HG03342 (cell line): Measurements from ENCODE around the gene HLA-DOA.

ENCODE experiments used
- ATAC-seq: cut with Tn5 transposase; IDR thresholded peaks from one replicate; pipeline ENCODE4 v1.9.1; 2021; ENCODE audit warnings: mild to moderate bottlenecking, moderate library complexity; ENCODE audit not compliant: unreplicated experiment

HLA-DOA gene

DNA sequence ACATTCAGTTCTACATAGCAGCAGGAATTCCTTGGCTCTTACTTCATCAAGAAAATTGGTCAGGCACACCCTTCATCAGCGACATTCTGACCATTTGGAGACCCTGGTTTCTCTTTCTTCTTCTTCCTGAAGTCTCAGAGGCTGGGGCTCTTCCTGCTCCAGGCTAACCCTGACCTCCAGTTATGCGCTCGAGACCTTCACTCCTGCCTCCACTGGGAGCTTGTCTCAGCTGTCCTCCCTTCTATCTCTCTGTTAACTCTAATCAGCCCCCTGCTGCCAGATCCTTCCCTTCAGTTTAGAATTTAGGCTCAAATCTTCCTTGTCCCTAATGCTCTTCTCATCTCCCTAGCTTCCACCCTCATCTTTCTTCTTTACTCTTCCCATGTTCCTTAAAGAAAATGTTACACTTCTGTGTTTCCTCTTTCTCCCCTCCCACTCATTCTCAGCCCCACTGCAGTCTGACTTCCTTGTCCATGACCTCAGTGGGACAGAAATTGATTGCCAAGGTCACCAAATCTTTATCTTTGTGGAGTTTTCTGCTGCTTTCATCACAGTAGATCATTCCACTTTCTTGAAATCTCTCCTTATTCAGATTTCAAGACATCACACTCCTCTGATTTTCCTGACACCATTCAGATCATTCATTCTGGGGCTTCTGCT lies 8.4 kb upstream of the HLA-DOA start:
- ATAC-seq: no peak

DNA sequence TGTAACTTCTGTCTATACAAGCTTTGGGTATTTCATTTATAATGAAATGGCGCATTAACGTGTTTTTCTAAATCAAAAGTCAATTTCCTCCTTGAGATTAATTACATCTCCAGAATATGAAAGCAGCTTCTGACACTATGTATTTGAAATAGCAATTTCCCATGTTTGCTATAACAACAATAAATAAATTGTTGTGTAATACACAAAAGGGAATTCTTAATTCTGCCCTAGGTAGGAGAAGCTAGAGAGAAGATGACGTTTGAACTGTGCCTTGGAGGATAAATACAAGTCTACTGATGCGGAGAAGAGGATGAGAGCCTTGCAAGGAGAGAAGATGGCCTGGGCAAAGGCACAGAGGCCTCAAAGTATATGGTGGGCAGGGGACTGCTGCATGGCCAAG lies 7.6 kb upstream of the HLA-DOA start:
- no peak for ATAC-seq

DNA sequence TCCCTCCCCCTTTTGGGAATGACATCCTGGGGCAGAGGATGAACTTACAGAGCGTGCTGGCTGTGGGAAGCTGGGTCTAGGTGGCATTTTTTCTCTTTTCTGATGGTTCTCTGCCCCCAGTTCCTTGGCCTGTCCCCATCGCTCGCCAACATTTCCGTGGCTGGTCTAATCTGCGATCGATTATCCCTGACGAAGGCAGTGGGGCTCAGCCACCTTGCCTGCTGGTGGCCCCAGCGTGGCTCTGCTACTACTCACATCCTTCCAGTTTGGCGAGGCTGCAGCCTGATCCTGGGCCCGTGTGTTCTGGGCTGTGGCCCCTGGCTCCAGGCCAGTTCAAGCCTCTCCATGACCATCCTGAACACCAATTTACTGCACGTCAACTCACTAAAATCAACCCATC lies 6.4 kb upstream of the HLA-DOA start:
- ATAC-seq: no peak

DNA sequence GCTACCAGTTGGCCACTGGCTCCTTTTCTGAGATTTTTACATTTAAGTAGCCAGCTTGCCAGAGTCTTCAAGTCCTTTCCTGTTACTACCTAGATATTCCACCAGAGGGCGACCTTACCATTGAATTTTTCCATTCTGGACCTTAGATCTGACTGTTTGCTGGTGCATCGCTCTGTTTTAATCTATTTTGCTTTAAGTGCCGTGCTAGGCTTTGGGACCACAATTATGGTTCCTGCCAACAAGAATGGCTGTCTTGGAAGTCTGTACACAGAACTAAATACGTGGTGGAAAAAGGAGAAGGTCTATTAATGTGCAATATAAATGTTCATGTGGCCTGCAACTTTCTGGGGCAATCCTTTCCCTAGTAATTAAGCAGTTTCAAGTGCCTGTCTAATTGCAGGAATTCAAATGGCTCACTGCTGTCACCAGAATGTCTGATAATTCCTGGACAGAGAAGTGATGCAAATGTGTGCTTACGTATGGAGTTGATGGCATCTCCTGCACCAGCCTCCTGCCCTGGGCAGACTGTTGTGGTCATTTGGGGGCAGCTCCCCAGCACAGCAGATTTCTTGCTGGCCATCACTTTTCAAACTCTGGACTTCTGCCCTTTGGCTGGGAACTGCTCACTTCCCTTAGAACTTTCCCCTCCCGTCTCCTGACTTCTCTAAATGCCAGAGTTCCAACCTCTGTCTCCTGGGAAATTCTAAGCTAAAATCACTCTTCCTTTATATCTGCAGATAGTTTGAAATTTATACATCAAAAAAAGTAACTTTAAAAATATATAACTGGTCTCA lies 5.6 kb upstream of the HLA-DOA start:
- no peak for ATAC-seq

DNA sequence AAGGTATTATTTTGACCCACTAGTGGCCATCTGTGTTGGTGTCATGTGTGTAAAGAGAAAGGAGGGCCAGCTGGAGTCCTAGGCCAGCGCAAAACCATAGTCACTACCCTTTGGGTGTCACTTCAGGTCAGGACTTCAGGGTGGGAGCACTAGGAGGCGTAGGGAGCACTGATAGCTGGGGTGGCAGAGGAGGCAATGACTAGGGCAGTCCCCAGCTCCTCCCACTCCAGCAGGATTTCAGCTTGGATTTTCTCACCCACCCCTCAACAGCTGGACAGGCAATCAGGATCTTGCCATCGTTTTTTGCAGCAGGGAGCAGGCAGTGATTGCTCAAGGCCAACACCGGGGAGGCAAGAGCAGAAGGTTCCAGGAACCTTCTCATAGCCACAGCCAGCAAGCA lies 4.2 kb upstream of the HLA-DOA start:
- no peak for ATAC-seq

DNA sequence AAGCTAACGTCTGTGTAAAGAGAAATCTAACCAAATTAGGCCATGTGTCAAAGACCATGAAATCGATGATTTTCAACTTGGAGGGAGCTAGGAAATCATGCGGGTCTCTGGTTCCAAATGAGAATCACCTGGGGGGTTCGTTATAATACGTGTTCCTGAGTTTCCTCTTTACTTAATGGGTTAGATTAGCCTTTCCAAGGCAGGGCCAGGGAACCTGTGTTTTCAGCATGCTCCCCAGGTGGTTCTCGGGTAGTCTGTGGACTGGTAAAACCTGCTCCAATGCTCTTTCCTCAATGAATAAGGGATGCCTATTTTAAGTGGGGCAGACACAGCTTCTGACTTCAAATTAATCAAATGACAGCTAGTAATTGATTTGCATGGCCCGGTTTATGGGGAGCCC lies 965 bp upstream of the HLA-DOA start:
- no peak for ATAC-seq

DNA sequence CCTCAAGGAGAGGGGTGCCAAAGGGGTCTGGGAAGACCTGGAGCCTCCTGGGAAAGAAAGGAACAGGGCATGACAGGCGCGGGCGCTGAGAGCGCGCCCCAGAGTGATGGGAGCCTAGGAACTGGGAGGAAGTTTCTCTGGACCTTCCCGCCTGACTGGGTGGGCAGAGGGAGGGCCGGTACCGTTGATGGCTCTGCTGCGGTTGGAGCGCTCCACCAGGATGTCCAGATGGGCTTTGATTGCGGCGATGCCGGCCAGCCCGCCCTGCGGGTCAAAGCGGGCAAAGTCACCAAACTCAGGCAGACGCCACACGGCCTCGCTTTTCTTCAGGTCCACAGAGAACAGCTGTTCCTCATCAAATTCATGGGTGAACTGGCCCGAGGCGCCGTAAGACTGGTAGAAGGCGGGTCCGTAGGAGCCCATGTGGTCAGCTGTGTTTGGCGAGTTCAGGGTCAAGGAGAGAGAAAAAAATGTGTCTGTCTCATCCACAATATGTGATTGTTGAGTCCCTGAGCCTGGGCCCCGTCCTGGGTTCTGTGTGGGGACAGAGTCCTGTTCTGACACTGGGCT lies 1.5 kb downstream of the HLA-DOA start:
- ATAC-seq: no peak

DNA sequence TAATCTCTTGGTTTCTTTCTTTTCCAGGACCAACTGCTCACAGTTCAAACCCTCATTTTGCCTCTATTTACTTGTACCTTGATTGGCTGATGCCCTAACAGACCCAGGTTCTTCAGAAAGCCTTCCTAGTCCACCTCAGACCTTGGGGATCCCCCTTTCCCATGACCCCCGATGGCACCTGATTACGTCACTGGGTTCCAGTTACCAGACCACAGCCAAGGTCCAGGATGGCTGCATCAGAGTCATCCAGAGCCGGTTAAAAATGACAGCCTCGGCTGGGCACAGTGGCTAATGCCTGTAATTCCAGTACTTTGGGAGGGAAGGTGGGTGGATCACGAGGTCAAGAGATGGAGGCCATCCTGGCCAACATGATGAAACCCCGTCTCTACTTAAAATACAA lies 4.5 kb downstream of the HLA-DOA start:
- no peak for ATAC-seq

DNA sequence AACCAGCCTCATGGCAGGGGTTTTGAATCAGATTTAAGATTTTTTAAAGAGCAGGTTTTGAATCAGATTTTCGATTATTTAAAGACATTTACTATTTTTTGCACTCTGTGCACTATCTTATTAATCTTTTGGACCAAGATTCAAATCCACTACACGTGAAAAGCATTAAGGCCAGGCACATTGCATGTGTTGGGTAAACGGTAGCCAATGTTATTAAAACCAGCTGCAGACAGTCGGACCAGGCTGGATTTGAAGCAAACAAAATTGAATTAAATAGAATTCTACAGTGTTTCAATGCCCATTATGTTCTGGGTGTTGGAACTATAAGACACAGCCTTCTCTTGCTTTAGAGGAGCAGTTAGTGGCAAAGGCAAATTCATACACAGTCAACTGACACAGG lies 7.7 kb downstream of the HLA-DOA start:
- no peak for ATAC-seq

DNA sequence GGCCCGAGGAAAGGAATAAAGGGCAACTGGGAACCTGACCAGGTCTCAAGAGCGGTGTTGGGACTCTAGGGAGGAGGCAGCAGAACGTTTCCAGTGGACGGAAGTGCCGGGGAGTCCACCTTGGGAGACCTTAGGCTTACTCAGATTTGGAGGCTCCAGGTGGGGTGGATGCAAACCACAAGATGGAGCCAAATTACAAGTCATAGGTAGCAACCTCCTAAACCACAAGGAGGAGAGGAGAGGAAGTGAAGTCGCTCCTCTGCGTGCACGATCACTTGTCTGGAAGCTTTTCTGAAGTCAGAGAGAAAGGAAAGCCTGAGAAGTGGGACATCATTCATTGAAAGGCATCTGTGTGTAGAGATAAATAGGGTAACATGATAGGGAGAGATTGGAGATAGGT lies 9.3 kb downstream of the HLA-DOA start:
- no peak for ATAC-seq

DNA sequence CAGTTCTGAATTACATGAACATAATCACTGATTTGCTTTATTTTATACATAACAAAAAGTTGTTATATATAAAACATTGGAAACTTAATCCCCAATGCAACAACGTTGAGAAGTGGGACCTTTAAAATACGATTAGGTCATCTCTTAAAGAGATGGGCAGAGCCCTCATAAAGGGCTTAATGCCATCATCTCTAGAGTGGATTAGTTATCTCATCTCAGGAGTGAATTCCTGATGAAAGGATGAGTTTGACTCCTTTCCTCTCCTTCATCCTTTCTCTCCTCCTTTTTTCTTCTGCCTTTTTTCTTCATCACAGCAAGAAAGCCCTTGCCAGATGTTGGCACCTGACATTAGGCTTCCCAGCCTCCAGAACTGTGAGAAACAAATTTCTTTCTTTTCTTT lies 13.9 kb downstream of the HLA-DOA start:
- no peak for ATAC-seq

DNA sequence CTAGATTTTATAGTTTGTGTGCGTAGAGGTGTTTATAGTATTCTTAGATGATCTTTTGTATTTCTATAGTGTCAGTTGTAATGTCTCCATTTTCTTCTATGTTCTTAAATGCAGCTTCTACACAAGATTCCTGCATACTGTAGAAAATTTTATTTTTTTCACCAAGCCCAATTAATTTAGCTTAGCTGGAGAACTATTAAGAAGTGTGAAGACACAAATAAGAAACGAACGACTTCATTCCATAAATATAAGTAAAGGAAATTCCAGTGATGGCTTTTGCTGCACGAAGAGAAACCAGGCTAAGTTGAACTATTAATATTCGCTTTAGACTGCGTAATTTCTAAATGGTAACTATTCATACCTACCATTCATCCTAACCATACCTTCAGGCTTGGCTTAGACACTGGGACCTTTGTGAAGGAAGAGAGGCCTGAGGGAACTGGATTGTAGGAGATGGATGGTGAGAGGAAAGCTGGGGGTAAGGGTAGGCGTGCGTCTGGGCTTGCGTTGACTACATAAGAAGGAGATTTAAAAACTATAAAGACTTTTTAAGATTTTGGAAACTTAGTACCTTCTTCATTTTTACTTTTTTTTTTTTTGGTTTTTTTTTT lies 15.9 kb downstream of the HLA-DOA start:
- no peak for ATAC-seq

DNA sequence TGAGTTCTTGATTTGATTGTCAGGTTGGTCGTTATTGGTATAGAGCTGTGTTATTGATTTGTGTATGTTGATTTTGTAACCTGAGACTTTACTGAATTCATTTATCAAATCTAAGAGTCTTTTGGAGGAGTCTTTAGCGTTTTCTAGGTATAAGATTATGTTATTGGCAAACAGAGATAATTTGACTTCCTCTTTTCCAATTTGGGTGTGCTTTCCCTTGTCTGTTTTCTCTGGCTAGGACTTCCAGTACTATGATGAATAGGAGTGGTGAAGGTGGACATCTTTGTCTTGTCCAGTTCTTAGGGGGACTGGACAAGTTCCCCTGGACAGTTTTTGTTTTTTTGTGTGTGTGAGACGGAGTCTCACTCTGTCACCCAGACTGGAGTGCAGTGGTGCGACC lies 17.4 kb downstream of the HLA-DOA start:
- no peak for ATAC-seq

DNA sequence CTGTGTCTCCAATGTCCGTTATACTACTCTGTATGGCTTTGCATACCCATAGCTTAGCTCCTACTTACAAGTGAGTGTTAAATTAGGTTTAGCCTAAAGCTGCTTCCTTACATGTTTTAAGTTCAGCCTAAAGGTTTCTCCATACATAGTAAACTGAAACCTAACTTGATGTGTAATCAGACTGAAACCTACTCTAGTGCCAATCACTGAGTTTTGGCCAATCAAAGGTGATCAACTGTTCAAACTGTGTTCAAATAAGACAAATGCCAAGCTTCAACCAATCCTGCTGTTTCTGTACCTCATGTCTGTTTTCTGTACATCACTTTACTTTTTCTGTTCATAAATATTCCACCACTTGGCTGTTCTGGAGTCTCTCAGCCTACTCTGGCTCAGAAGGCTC lies 20.0 kb downstream of the HLA-DOA start:
- ATAC-seq: no peak

DNA sequence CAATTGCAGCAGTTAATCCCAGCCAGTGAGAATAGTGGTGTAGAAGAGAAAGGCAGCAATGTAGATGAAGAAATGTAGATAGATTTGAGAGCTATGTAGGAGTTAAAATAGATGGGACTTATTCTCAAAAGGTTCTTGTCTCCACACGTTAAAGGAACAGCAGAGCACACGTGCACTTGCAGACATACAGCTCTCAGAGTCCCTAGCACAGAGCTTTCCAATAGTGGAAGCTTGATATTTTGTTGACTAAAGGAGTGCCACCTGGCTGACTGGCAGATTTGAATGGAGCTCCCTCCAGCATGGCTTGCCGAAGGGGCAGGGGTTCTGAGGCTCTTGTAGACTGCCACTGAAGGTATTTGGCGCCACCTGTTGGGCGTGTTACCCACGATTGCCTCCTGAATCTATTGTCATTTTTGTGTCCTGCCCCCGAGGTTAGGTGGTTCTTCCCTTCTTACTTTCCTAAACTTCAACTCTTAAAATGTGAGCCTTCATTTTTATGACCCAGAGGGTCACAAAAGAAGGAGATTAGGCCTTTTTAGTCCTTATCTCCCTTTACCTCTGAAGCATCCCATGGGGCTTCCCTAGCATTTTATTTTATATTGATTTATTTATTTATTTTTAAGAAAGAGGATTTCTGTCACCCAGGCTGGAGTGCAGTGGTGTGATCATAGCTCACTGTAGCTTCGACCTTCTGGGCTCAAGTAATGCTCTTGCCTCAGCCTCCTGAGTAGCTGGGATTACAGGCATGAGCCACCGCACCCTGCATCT lies 24.6 kb downstream of the HLA-DOA start:
- ATAC-seq: no peak

DNA sequence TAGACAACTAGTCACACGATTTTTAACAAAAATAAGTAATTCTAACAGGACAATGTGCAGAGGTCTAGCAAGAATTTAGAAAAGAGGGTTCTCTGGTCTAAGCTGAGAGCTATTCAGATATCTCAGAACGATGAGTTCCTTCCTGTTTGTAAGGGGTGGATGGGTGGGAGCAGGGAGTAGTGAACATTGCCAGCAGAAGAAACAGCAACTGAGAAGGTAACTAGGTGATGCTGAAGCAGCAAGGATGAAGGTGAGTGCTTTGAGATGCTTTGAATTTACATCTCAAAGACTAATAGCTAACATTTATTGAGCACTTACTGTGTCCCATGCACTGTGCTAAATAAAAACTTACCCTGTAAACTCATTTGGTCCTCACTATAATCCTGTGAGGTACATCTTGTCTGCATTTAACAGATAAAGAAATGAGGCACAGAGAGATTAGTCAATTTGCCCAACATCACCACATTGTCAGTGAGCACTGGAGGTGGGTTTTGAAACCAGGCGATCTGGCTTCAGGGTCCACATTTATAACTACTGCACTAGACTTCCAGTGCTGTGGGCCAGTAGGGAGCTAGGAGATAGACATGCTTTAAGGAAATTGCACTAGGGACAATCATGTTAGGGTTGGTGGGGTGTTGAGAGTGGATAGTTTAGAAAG lies 25.3 kb downstream of the HLA-DOA start:
- ATAC-seq: no peak

DNA sequence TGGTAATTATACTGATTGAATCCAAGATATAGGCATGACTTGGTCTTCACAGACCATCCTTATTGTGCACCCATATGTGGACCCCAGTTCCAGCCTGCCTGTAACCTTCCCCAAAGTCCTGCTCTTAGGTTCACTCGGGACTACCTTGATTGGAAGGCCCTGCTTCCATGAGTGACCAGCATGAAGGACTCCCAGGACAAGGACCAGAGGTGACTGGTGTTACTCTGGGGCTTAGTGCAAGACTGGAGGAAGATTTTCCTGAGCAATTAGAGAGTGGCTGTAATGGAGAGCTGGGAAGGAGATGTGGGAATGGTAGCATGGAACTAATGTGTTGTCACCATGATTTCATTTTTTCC lies 25.9 kb downstream of the HLA-DOA start:
- no peak for ATAC-seq

DNA sequence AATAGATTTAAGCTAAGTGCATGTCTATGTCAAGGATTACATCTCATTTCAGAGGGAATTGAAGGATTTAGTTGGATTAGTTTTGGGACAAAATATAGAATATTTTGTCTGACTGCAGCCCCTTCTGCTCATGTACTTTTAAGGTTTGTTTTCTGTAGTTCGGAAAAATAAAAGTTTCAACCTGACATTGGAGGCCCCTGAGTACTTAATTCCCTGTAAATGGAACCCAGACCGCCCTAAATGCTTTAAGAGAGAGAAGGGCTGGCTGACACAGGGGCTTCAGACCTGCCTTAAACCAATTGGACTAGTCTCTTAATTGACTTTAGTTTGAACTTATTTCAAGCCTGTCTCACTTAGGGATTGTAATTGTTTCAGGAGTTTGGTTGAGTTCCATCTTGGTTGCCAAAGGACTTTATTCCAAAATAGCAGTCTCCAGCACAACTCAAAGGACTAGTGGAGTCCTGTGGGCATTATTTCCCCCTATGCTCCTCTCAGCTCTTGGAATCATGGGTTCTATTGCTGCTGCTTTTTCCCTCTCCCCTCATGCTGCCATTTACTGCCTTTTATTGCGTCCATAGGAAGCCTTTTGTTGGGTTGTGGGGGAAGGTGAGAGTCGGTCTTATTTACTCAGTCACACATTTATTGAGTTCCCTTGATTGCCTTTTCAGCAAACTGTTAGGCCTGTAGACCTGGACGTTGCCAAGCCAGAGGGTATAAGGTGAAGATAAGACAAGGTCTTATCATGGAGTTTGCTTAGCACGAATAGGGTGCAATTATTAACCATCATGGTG lies 26.5 kb downstream of the HLA-DOA start:
- ATAC-seq: no peak

DNA sequence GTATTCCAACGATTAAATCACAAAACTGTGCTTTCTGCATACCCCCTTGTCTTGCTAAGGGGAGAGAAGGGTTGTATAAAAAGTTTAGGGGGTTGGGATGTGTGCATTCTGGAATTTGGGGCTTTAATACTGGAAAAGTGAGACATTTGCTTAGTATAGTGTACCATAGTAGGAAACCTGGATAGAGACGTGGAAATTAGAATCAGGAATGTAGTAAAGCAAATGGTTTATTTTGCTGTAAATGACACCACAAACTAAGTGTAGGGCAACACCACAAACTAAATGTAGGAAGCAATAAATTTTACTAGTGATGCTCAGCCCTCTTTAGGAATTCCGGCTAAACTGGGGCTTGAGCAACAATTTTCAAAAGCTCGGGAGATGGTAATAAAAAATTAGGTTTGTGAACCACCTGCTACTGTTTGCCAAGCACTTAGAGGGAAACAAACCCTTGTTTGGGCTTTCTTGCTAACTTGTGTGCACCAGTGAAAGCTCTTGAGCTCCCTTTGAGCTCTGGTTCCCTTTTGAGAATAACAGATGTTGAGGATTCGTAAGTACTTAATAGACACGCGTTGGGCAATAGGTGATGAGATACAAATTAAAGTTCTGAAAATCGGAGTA lies 27.2 kb downstream of the HLA-DOA start:
- ATAC-seq: no peak
